ENCODE measurements around the gene FAM186B.

Gene FAM186B

DNA sequence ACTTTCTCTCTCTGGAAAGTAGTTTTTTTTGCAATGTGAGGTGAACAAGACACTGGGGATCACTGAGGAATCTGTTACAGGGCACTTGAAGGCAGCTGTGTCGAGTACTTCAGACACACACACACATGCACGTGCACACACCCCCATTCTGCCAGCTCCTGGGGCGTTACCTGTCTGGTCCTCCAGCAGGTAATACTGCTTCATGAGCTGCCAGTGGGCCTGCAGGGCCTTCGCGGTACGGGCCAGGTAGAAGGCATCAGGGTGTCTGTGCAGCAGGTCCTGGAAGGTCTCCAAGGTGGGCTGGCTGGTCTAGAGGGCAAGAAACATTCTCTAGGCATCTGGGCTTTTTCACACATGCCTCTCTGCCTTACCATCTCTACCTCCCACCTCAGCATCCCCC lies 42.6 kb downstream of the FAM186B start:
- TF ChIP-seq GATA3 (IDR thresholded peaks at IDR 0.05; ENCODE audit: low read depth, low read length): no peak
- no peak for TF ChIP-seq GATA2 (IDR thresholded peaks at IDR 0.05; ENCODE audit: low read depth, low read length)

DNA sequence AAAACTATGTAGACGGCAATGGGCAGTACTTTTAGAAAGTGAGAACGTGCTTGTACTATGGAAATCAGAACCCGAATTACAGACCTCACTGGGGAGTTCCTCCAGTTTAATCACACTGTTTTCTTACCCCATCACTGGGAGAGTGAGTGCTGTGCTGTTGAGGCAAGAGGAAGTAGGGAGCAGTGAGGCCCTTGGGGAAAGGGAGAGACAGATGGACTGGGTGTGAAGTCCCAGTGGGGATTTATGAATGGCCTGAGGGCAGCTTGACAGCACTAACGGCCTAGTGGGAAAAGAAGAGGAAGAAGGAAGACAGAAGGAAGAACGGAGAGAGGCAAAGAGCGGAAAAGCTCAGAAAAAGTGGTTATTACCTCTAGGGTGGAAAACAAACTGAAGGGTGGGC lies 43.2 kb downstream of the FAM186B start:
- no peak for TF ChIP-seq GATA3 (IDR thresholded peaks at IDR 0.05; ENCODE audit: low read depth, low read length)
- TF ChIP-seq GATA2 (IDR thresholded peaks at IDR 0.05; ENCODE audit: low read depth, low read length): no peak

- TF ChIP-seq GATA2 (IDR thresholded peaks at IDR 0.05; ENCODE audit: low read depth, low read length) (no peak), GATA3 (IDR thresholded peaks at IDR 0.05; ENCODE audit: low read depth, low read length) (no peak)
These were observed 44.7 kb downstream of the FAM186B start for GRCh38 chr12:49560695-49561094.

GRCh38 chr12:49559011-49559675 lies 46.3 kb downstream of the FAM186B start:
- TF ChIP-seq GATA3 (IDR thresholded peaks at IDR 0.05; ENCODE audit: low read depth, low read length): no peak
- no peak for TF ChIP-seq GATA2 (IDR thresholded peaks at IDR 0.05; ENCODE audit: low read depth, low read length)

DNA sequence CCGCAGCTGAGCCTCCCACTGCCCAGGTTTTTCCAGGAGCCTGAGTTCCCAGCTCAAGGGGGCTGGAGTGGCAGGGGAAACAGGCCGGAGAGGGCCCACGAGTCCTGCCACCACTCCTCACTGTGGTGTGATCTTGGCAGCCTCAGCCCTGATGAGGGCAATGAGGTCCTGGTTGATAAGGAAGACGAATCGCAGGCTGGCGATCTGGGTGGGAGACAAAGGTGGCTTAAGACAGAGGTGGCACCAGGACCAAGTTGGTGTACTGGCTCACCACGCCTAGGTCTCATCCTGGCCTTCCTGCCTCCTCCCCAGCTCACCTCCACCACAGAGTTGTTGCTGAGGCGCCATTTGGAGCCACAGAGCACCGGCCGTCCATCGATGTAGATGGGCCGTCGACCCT lies 46.9 kb downstream of the FAM186B start:
- TF ChIP-seq GATA3 (IDR thresholded peaks at IDR 0.05; ENCODE audit: low read depth, low read length) (no peak), GATA2 (IDR thresholded peaks at IDR 0.05; ENCODE audit: low read depth, low read length) (no peak)

DNA sequence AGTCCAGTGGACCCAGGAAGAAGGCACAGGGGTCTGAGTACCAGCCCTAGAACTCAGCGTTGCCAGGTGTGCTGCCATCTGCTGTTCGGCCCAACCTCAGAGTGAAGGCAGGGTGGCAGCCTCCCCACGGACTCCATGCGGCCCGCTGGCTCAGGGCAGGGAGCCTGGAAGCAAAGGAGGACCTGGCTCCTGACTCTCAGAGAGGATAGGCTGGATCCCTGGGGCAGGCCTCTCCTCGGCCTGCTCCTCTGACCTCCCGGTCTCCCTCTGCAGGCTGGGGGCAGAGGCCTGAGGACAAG lies 47.6 kb downstream of the FAM186B start:
- TF ChIP-seq GATA2 (IDR thresholded peaks at IDR 0.05; ENCODE audit: low read depth, low read length) (no peak), GATA3 (IDR thresholded peaks at IDR 0.05; ENCODE audit: low read depth, low read length) (no peak)

- TF ChIP-seq GATA3 (IDR thresholded peaks at IDR 0.05; ENCODE audit: low read depth, low read length): no peak
- TF ChIP-seq GATA2 (IDR thresholded peaks at IDR 0.05; ENCODE audit: low read depth, low read length): no peak
These were observed 48.1 kb downstream of the FAM186B start for GRCh38 chr12:49557187-49557916.

DNA sequence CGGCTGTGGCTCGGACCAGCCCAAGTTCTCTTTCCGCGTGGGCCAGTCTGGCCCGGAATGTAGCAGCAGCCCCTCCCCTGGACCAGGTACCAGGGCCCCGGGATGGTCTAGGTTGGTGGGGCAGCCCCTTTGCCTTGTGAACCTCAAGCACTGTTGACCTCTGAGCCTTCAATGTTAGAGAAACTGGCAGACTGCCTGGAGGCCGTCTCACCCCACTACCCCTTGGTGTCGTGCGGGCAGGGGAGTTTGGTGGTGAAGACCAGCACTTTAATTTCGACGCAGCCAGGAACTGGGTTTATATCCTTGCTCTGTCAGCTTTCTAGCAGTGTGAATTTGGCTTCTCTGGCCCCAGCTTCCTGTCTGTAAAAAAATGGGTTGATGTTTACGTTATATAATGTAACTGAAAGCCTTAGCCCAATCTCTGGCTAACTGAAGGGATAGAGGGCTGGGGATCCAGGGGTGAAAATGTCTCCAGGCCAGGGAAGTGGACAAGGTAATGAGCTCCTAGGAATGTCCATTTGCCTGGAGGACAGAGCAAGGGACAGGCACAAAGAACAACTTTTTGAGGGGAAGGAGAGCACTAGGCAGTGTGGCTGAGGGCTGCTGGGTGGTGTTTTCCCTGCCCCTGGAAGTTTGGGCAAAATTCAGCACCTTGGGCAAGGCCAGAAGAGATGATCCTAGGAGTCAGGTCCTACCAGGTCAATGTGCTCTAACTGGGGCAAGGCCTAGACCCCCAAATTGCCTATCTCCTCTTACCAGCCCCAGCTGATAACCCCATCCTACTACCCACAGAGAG lies 48.9 kb downstream of the FAM186B start:
- TF ChIP-seq GATA2 (IDR thresholded peaks at IDR 0.05; ENCODE audit: low read depth, low read length): no peak
- no peak for TF ChIP-seq GATA3 (IDR thresholded peaks at IDR 0.05; ENCODE audit: low read depth, low read length)

DNA sequence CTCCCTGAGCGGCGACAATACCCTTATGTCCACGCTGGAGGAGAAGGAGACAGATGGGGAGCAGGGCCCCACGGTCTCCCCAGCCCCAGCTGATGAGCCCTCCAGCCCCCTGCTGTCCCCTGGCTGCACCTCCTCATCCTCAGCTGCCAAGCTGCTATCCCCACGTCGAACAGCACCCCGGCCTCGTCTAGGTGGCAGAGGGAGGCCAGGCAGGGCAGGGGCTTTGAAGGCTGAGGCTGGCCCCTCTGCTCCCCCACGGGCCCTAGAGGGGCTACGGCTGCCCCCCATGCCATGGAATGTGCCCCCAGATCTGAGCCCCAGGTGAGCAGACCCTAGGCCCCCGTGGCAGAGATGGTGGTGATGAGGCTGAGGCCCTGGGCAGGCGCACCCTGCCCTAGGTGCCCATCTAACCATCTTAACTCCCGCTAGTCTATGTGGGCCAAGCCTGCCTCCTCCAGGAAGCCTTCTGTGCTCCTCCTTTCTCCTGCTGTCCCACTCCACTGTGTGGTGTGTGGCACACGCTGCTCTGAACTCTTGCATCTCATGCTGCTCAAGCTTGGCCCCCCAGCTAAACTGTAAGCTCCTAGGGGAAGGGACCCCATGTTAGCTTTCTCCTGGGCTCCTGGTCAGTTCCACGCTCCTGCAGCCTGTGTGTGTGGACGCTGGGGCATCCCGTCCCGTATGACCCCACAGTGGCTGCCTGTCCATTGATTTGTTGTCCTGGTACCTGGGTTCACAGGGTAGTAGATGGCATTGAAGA lies 49.6 kb downstream of the FAM186B start:
- TF ChIP-seq GATA2 (IDR thresholded peaks at IDR 0.05; ENCODE audit: low read depth, low read length) (no peak), GATA3 (IDR thresholded peaks at IDR 0.05; ENCODE audit: low read depth, low read length) (no peak)

DNA sequence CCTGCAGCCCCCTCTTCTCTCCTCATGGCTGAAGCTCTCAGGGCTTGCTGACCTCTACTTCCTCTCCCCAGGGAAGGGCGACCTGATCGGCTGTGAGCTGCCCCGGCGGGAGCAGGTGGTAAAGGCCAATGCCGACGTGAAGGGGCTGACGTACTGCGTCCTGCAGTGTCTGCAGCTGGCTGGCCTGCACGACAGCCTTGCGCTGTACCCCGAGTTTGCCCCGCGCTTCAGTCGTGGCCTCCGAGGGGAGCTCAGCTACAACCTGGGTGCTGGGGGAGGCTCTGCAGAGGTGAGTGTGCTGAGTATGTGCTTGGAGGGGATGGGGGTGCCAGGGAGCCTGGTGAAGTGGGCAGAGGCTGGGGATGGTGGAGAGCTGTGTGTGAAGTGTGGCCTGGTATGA lies 51.2 kb downstream of the FAM186B start:
- TF ChIP-seq GATA3 (IDR thresholded peaks at IDR 0.05; ENCODE audit: low read depth, low read length): no peak

DNA sequence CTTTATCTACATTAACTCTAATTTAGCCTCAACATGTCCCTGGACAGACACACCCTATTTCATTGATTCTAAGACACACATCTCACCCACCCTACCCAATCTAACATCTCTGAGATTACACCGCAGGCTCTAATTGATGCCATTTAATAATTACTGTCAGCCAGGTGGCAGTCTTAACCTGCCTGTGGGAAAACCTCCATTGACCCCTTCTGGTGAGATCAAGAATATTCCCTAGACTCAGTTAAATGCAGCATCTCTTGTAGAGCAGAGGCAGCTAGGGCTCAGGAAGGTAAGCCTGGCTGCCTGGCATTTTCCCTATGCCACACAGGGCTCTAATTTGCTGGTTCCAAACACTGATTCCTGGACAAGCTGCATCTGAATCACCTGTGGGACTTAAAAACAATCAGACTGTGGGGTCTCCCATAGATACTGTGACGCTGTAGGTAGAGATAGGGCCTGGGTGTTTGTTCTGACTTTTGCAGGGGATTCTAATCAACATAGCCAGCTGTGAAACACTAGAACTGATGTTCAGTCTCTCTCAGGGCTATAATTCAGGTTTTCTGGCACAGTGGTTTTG lies 51.8 kb downstream of the FAM186B start:
- TF ChIP-seq GATA3 (IDR thresholded peaks at IDR 0.05; ENCODE audit: low read depth, low read length) (no peak), GATA2 (IDR thresholded peaks at IDR 0.05; ENCODE audit: low read depth, low read length) (no peak)

GRCh38 chr12:49552899-49553298 lies 52.5 kb downstream of the FAM186B start:
- no peak for TF ChIP-seq GATA3 (IDR thresholded peaks at IDR 0.05; ENCODE audit: low read depth, low read length)
- no peak for TF ChIP-seq GATA2 (IDR thresholded peaks at IDR 0.05; ENCODE audit: low read depth, low read length)

DNA sequence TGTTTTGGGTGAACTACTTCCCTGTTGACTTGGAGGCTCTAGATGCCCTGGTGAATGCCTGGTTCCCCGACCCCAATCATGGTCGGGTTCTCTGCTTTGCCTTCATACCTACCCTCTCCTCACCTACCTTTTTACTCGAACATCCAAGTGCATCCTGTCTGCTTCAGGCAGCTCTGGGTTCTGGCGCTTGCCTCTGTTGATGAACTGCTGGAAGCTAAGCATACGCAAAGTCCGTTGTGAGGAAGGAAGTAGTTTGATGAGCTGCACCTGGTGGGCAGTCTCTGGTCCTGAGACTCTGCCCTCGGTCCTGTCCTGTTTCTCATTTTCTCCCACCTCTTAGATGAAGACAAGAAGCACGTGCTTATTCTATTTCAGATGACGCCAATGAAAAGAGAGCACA lies 53.0 kb downstream of the FAM186B start:
- no peak for TF ChIP-seq GATA2 (IDR thresholded peaks at IDR 0.05; ENCODE audit: low read depth, low read length)
- no peak for TF ChIP-seq GATA3 (IDR thresholded peaks at IDR 0.05; ENCODE audit: low read depth, low read length)

DNA sequence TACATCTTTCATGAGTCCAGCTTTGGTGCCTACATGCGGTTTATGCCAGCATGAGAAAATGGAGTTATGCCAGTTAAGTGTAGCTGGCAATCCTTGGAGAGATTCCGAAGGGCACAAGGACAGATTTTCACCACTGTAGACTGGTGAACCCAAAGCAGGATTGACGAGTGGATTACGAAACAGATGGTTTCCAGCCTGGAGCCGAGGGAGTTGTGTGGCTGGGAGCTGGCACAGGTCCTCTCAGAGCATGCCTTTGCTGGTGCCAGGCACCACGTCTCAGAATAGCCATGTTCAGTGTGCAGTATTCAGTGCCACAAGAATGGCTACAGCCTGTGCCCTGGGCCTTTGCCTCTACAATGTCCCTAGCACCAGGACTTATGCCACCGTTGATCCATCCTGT lies 53.4 kb downstream of the FAM186B start:
- TF ChIP-seq GATA2 (IDR thresholded peaks at IDR 0.05; ENCODE audit: low read depth, low read length) (no peak), GATA3 (IDR thresholded peaks at IDR 0.05; ENCODE audit: low read depth, low read length) (no peak)

All from SH-SY5Y (cell line).